HepG2 (cell line): Measurements from ENCODE around the gene MSI2. TPM values are rescaled to one million over a fixed set of nuclear protein-coding genes. Genes with fewer than 3 reads are reported as not detected.

Source experiments
- ATF5 ChIP-seq: sonication (generic); formaldehyde crosslinking; IDR thresholded peaks from 2 replicates; pipeline ENCODE4 v1.4.0; 2020; ENCODE audit warnings: mild to moderate bottlenecking, low read depth, missing genetic modification reagents
- BATF2 ChIP-seq: sonication (generic); formaldehyde crosslinking; IDR thresholded peaks from 2 replicates; pipeline ENCODE4 v1.8.0; 2022; ENCODE audit warnings: mild to moderate bottlenecking, missing genetic modification reagents, moderate library complexity
- BRF2 ChIP-seq: sonication (generic); formaldehyde crosslinking; IDR thresholded peaks from 2 replicates; pipeline ENCODE4 v1.8.1; 2022; ENCODE audit warnings: mild to moderate bottlenecking, missing genetic modification reagents
- CEBPG ChIP-seq: IDR thresholded peaks from 2 replicates; pipeline ENCODE4 v1.6.1; 2016
- FOXJ3 ChIP-seq: sonication (generic); formaldehyde crosslinking; IDR thresholded peaks from 2 replicates; pipeline ENCODE4 v1.4.0; 2020; ENCODE audit warnings: missing genetic modification reagents, mild to moderate bottlenecking, borderline replicate concordance
- GATAD1 ChIP-seq: IDR thresholded peaks from 2 replicates; pipeline ENCODE4 v1.6.1; 2016; ENCODE audit warnings: missing genetic modification reagents, missing compliant biosample characterization
- KMT2B ChIP-seq: IDR thresholded peaks from 2 replicates; pipeline ENCODE4 v1.6.1; 2016; ENCODE audit warnings: missing genetic modification reagents, missing compliant biosample characterization
- MTA1 ChIP-seq: sonication (generic); formaldehyde crosslinking; IDR thresholded peaks from 2 replicates; pipeline ENCODE4 v1.4.0; 2020; ENCODE audit warnings: missing genetic modification reagents, mild to moderate bottlenecking, borderline replicate concordance
- MXI1 ChIP-seq: IDR thresholded peaks from 3 replicates; pipeline ENCODE4 v1.6.1; 2012; ENCODE audit warnings: low read depth, low read length, inconsistent platforms, borderline replicate concordance
- SRY ChIP-seq: sonication (generic); formaldehyde crosslinking; IDR thresholded peaks from 2 replicates; pipeline ENCODE4 v1.8.0; 2022; ENCODE audit warnings: mild to moderate bottlenecking, missing genetic modification reagents
- TBL1XR1 ChIP-seq: fragments of 150-350 bp; IDR thresholded peaks from 2 replicates; pipeline ENCODE4 v1.6.1; 2014; ENCODE audit warnings: borderline replicate concordance, low read length; ENCODE audit not compliant: partially characterized antibody
- TMF1 ChIP-seq: sonication (generic); formaldehyde crosslinking; IDR thresholded peaks from 2 replicates; pipeline ENCODE4 v1.8.1; 2022; ENCODE audit warnings: low read depth, missing genetic modification reagents
- ZBTB3 ChIP-seq: sonication (generic); formaldehyde crosslinking; IDR thresholded peaks from 2 replicates; pipeline ENCODE4 v1.4.0; 2020; ENCODE audit warnings: low read depth, mild to moderate bottlenecking, moderate library complexity, missing genetic modification reagents, borderline replicate concordance
- ZBTB34 ChIP-seq: sonication (generic); formaldehyde crosslinking; IDR thresholded peaks from 2 replicates; pipeline ENCODE4 v1.8.0; 2022; ENCODE audit warnings: mild to moderate bottlenecking, missing genetic modification reagents
- ZBTB7A ChIP-seq: sonication (generic); formaldehyde crosslinking; IDR thresholded peaks from 2 replicates; pipeline ENCODE4 v1.8.0; 2022; ENCODE audit warnings: mild to moderate bottlenecking, missing genetic modification reagents
- ZNF232 ChIP-seq: sonication (generic); formaldehyde crosslinking; IDR thresholded peaks from 2 replicates; pipeline ENCODE4 v1.4.0; 2020; ENCODE audit warnings: missing genetic modification reagents, borderline replicate concordance
- ZNF530 ChIP-seq: sonication (generic); formaldehyde crosslinking; IDR thresholded peaks from 2 replicates; pipeline ENCODE4 v1.5.0; 2020; ENCODE audit warnings: low read depth, mild to moderate bottlenecking, missing genetic modification reagents
- ZNF607 ChIP-seq: sonication (generic); formaldehyde crosslinking; IDR thresholded peaks from 2 replicates; pipeline ENCODE4 v1.5.1; 2020; ENCODE audit warnings: missing genetic modification reagents, mild to moderate bottlenecking, borderline replicate concordance
- ZNF615 ChIP-seq: sonication (generic); formaldehyde crosslinking; IDR thresholded peaks from 2 replicates; pipeline ENCODE4 v1.5.0; 2020; ENCODE audit warnings: mild to moderate bottlenecking, missing genetic modification reagents, borderline replicate concordance
- ZNF713 ChIP-seq: sonication (generic); formaldehyde crosslinking; IDR thresholded peaks from 2 replicates; pipeline ENCODE4 v1.4.0; 2020; ENCODE audit warnings: mild to moderate bottlenecking, missing genetic modification reagents
- ZNF816 ChIP-seq: sonication (generic); formaldehyde crosslinking; IDR thresholded peaks from 2 replicates; pipeline ENCODE4 v1.8.0; 2022; ENCODE audit warnings: missing genetic modification reagents, mild to moderate bottlenecking, borderline replicate concordance
- polyA plus RNA-seq, 8 experiments: library from polyadenylated mRNA; depleted of rRNA in 3 of 8; stranded (reverse) in 7 of 8; unstranded in 1 of 8; fragments of >200 nt; fragmentation: Illumina TruSeq in 4 of 8; extraction: Trizol in 4 of 8; gene quantifications; 2 replicates each; pipeline versions ENCODE4 v1.2.1 to v1.2.3, GENCODE V29; 2011 to 2016; ENCODE audit warnings: low read depth in 4 of 8, missing spikeins in 1 of 8, mixed read lengths in 1 of 8; ENCODE audit not compliant: insufficient read depth in 1 of 8
- total RNA-seq, 5 experiments: library from RNA; depleted of rRNA; stranded (reverse); fragments of >200 nt; fragmentation: Illumina TruSeq; extraction: Trizol; gene quantifications; 2 replicates each; pipeline ENCODE4 v1.2.3, GENCODE V29; 2016; ENCODE audit warnings: low read depth in 1 of 5
- TF ChIP-seq, protein P1 (sequence below): sonication (generic); formaldehyde crosslinking; IDR thresholded peaks from 2 replicates; pipeline ENCODE4 v1.4.0; 2020; ENCODE audit warnings: missing genetic modification reagents, low read depth, mild to moderate bottlenecking, borderline replicate concordance
- TF ChIP-seq, protein P2 (sequence below): sonication (generic); formaldehyde crosslinking; IDR thresholded peaks from 2 replicates; pipeline ENCODE4 v1.4.0; 2020; ENCODE audit warnings: missing genetic modification reagents

Gene MSI2
- total and polyA plus RNA-seq, 2 of the 13 experiments (the other 11 are each of a cell fraction or from before 2014, with no cell fraction given), result 77.5 to 78.4 TPM

- TF ChIP-seq ATF5 (CRISPR knock-in tag) (peak; percentile 75; the same call in 1 of the 2 replicates), ZBTB34 (CRISPR knock-in tag) (peak; percentile 50; the same call in 1 of the 2 replicates), ZNF713 (CRISPR knock-in tag) (peak; percentile 95; the same call in 1 of the 2 replicates), BRF2 (peak; percentile 93), SRY (CRISPR knock-in tag) (0 out of 2 replicates have a peak, but pooled peaks have one; percentile 46), BATF2 (0 out of 2 replicates have a peak, but pooled peaks have one; percentile 60), CEBPG (CRISPR knock-in tag) (peak; percentile 91), ZNF530 (CRISPR knock-in tag) (no peak), ZBTB3 (CRISPR knock-in tag) (peak; percentile 88; the same call in 1 of the 2 replicates), ZBTB7A (CRISPR knock-in tag) (peak; percentile 92; the same call in 1 of the 2 replicates), ZNF816 (CRISPR knock-in tag) (peak; percentile 70; the same call in 1 of the 2 replicates), MTA1 (CRISPR knock-in tag) (peak; percentile 99), ZNF615 (no peak; the same call in 1 of the 2 replicates), FOXJ3 (CRISPR knock-in tag) (peak; percentile 99), ZNF232 (CRISPR knock-in tag) (peak; percentile 98; the same call in 1 of the 2 replicates), GATAD1 (CRISPR knock-in tag) (peak; percentile 83), ZNF607 (CRISPR knock-in tag) (peak; percentile 99), KMT2B (peak; percentile 93), TMF1 (CRISPR knock-in tag) (peak; percentile 92), TBL1XR1 (peak; percentile 100), MXI1 (peak; percentile 77; the same call in 1 of the 3 replicates)
- TF ChIP-seq, protein P1, sequence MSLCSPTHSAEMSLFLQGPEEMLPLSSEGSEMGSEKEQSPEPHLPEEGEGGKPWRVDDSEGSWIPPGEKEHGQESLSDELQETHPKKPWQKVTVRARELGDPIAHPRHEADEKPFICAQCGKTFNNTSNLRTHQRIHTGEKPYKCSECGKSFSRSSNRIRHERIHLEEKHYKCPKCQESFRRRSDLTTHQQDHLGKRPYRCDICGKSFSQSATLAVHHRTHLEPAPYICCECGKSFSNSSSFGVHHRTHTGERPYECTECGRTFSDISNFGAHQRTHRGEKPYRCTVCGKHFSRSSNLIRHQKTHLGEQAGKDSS (CRISPR knock-in tag), result peak; percentile 99
- TF ChIP-seq, protein P2, sequence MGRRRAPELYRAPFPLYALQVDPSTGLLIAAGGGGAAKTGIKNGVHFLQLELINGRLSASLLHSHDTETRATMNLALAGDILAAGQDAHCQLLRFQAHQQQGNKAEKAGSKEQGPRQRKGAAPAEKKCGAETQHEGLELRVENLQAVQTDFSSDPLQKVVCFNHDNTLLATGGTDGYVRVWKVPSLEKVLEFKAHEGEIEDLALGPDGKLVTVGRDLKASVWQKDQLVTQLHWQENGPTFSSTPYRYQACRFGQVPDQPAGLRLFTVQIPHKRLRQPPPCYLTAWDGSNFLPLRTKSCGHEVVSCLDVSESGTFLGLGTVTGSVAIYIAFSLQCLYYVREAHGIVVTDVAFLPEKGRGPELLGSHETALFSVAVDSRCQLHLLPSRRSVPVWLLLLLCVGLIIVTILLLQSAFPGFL, result no peak
Observed at GRCh38 chr17:57561072-57561861, 304.9 kb downstream of the MSI2 start (continued).
